GM23248 (cell line): ENCODE data around the gene EXOSC5.

Source experiments
- EZH2 ChIP-seq: fragments of 200-600 bp; sonication (generic); IDR thresholded peaks from 2 replicates; pipeline ENCODE4 v1.6.1; 2018; ENCODE audit warnings: antibody characterized with exemption, mild to moderate bottlenecking; ENCODE audit not compliant: insufficient read depth, poor library complexity, severe bottlenecking
- EZH2phosphoT487 ChIP-seq: fragments of 200-600 bp; sonication (generic); IDR thresholded peaks from 2 replicates; pipeline ENCODE4 v1.6.1; 2018; ENCODE audit warnings: antibody characterized with exemption, moderate library complexity, mild to moderate bottlenecking, low read depth; ENCODE audit not compliant: insufficient read depth

- TF ChIP-seq EZH2 (no peak), EZH2phosphoT487 (no peak)
These were observed 42.1 kb downstream of the EXOSC5 start for GRCh38 chr19:41355035-41355434.
